PC-3 (cell line): ENCODE data around the gene RAF1.

ENCODE experiments used
- EZH2 ChIP-seq: fragments of 300-600 bp; sonication (generic); IDR thresholded peaks from one replicate; pipeline ENCODE4 v1.6.1; 2017; ENCODE audit warnings: antibody characterized with exemption, mild to moderate bottlenecking, low read length; ENCODE audit not compliant: unreplicated experiment
- TF ChIP-seq, protein P1 (sequence below): fragments of 300-600 bp; sonication (generic); conservative IDR thresholded peaks from 2 replicates; pipeline ENCODE4 v1.5.1; 2017; ENCODE audit warnings: antibody characterized with exemption, low read depth, mild to moderate bottlenecking, low read length

DNA sequence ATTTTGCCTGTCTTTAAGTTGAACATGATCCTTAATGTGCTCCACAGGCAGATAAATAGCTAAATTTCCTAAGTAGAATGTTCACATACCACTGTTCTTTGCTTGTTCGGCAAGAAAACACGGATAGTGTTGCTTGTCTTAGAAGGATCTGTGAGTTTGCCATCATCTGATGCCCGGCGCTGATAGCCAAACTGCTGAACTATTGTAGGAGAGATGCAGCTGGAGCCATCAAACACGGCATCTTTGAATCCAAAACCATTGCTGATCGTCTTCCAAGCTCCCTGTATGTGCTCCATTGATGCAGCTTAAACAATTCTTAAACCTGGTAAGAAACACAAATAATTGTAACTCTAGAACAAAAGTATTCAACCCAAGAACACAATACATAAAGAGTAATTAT, 45.5 kb downstream of the RAF1 start:
- TF ChIP-seq, protein P1, sequence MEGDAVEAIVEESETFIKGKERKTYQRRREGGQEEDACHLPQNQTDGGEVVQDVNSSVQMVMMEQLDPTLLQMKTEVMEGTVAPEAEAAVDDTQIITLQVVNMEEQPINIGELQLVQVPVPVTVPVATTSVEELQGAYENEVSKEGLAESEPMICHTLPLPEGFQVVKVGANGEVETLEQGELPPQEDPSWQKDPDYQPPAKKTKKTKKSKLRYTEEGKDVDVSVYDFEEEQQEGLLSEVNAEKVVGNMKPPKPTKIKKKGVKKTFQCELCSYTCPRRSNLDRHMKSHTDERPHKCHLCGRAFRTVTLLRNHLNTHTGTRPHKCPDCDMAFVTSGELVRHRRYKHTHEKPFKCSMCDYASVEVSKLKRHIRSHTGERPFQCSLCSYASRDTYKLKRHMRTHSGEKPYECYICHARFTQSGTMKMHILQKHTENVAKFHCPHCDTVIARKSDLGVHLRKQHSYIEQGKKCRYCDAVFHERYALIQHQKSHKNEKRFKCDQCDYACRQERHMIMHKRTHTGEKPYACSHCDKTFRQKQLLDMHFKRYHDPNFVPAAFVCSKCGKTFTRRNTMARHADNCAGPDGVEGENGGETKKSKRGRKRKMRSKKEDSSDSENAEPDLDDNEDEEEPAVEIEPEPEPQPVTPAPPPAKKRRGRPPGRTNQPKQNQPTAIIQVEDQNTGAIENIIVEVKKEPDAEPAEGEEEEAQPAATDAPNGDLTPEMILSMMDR: no peak
- no peak for TF ChIP-seq EZH2
